GM18505 (cell line): ENCODE data around the gene ARHGAP32.

Experiments
- ATAC-seq: cut with Tn5 transposase; IDR thresholded peaks from one replicate; pipeline ENCODE4 v1.9.1; 2021; ENCODE audit not compliant: unreplicated experiment
- POLR2A ChIP-seq: IDR thresholded peaks from 4 replicates; pipeline ENCODE4 v1.6.1; 2011; ENCODE audit warnings: borderline replicate concordance; ENCODE audit not compliant: insufficient read depth, insufficient read length; ENCODE audit errors: extremely low read depth

ARHGAP32 gene

GRCh38 chr11:128942272-128942612 lies 249.9 kb downstream of the ARHGAP32 start:
- no peak for TF ChIP-seq POLR2A
- ATAC-seq: no peak

DNA sequence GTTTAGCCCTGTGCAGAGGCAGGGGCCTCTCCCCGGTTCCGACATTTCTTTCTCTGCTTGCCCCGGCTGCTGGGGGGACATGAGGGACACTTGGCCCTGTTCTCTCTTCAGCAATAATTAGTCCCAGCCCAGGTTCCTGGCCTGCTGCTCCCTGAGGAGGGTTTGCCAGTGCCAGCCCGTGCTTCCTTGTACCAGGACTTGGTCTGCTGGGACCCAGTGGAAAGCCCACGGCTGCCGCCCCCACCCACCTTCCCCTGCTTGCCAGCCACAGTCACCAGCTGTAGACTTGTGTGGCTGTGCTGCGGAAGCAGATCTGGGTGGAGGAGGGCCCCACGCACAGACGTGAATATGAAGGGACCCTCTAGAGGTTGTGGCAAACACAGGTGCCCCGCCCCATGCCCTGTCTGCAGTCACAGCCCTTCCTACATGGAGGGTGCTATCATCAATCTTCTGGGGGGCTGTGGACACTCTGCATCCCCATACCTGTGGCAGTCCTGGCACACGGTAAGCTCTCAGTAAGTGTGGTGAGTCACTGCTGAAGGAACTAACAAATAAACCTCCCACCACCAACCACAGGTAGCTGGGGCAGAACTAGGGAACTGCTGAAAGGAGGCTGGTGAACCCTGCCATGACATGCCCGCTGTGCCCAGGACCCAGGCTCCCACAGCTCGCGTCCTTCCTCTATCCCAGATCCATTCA lies 250.4 kb downstream of the ARHGAP32 start:
- ATAC-seq: no peak
- no peak for TF ChIP-seq POLR2A

- ATAC-seq: no peak
- TF ChIP-seq POLR2A: no peak
Observed at GRCh38 chr11:128941110-128941509, 251.0 kb downstream of the ARHGAP32 start.

DNA sequence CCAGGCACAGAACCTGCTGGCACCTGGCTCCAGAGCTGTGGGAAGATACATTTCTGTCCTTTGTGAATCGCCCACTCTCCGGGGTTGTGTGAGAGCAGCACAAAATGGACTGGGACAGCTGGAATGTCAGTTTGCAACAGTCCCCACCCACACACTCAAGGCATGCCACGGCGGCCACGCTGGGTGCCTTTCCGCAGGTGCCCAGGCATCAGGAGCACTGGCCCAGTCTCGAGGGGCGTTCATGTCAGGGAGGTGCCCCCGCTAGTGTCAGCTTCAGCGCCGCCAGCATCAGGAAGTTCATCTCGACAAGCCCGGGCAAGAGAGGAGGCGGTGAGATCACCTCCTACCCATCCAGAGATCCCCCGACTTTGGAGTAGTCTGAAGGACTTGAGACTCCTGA lies 251.5 kb downstream of the ARHGAP32 start:
- no peak for ATAC-seq

DNA sequence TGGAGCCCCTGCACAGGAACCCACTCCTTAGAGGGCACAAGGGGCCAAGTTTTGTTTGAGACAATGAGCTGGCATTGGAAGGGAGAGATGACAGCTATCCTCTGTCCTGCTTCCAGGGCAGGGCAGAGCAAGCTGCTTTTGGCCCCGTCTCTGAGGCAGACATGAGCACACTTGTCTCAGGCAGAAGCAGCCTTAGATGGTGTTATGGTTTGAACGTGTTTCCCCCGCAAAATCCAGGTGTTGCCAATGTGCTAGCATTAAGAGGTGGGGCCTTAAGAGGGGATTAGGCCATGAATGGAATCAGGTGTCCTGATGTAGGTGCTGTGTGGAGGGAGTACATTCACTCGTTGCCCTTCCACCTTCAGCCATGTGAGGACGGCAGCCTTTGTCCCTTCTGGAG lies 252.0 kb downstream of the ARHGAP32 start:
- TF ChIP-seq POLR2A: no peak
- no peak for ATAC-seq

More for the DNA sequence above, 251.5 kb downstream of the ARHGAP32 start:
- TF ChIP-seq POLR2A: no peak

- no peak for ATAC-seq
- no peak for TF ChIP-seq POLR2A
Observed at GRCh38 chr11:128939591-128939990, 252.5 kb downstream of the ARHGAP32 start.

DNA sequence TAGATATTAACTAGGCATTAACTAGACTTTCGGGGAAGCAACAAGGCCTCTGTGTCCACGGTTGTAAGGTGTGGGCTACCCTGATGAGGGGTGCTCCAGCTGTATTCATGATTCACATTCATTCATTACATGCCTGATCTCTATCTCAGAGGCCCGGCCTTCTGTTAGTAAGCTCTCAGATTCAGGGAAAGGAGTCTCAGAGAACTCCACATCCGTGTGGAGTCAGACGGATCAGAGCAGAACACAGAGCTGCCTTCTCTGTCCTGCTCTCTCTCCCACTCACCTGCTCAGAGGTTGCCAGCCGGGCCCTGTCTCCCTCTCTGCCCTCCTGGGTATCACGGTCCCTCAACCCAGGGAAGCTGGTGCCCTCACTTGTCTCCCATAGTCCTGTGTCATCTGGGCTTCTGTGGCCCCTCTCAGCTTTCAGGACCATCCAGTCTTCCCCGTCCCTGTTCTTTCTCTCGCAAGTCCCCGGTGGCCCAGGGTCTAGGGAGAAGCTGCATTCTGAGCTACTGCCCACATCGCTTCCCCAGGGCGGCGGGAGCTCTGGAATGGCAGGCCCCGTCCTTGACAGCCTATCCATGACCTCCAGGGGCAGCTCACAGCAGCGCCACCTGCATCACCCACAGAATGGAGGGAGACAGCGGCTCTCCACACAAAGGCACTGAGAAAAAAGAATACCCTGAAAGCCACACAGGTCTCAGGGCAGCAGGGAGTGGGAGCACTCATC lies 253.8 kb downstream of the ARHGAP32 start:
- TF ChIP-seq POLR2A: no peak
- ATAC-seq: no peak

GRCh38 chr11:128937480-128937879 lies 254.6 kb downstream of the ARHGAP32 start:
- ATAC-seq: no peak
- TF ChIP-seq POLR2A: no peak

DNA sequence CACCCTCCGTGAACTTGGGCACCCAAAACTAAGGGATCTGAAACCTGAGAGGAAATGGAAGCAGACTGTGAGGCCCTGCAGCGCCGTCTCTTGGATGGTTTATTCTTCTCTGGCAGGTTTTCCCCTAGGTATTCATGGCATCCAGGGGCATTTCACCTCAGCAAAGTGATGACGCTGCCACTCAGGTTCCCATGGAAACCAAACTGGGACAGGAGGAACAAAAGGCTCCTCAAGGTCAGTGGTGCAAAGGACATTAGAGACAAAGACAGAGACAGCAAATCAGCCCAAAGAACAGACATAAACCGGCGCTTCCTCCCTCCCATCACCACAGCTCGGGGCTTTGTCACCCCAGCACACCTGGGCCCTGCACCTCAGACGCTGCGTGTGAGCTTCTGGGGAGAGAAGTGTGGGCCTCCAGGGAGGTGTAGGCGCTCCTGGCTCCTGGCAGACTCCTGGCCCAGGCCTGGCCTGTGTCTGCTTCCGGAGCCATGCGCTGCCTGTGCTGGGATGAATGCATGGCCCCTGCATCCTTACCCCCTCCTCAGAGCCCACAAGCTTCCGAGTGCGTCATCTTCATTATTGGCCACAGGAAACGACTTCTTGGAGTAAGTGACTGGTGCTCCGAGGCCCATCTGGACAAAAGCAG lies 255.4 kb downstream of the ARHGAP32 start:
- no peak for ATAC-seq
- TF ChIP-seq POLR2A: no peak

GRCh38 chr11:128934926-128935325 lies 257.2 kb downstream of the ARHGAP32 start:
- no peak for ATAC-seq
- no peak for TF ChIP-seq POLR2A

DNA sequence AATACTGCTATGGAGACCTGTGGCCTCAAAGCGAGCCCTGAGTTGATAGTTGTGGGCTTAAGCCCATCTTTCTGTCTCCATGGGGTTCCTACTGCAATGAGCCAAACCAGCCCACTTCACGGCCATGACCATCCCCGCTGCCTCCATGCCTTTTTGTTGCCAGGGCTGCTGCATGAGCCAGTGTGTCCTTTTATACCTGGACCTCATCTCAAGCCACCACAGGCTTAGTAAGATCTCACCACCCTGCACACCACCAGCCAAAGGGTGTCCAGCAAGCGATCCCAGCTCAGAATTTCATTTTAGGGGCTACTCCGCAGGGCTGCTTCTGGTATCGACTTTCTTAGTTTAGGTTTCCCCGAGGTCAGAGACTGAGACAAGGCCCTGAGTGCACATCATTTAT lies 257.8 kb downstream of the ARHGAP32 start:
- no peak for TF ChIP-seq POLR2A
- ATAC-seq: no peak

GRCh38 chr11:128933481-128934178 lies 258.5 kb downstream of the ARHGAP32 start:
- no peak for ATAC-seq

GRCh38 chr11:128931668-128932067 lies 260.5 kb downstream of the ARHGAP32 start:
- no peak for TF ChIP-seq POLR2A

More at GRCh38 chr11:128933481-128934178, 258.5 kb downstream of the ARHGAP32 start:
- TF ChIP-seq POLR2A: no peak

More at GRCh38 chr11:128931668-128932067, 260.5 kb downstream of the ARHGAP32 start:
- no peak for ATAC-seq
